B cell (primary cell): ENCODE results near the gene HESX1.

Experiments
- EZH2 ChIP-seq: IDR thresholded peaks from 2 replicates; pipeline ENCODE4 v1.6.1; 2012; ENCODE audit warnings: borderline replicate concordance, low read depth, mild to moderate bottlenecking, moderate library complexity, low read length; ENCODE audit not compliant: insufficient read depth, poor library complexity, severe bottlenecking
- TF ChIP-seq, protein P1 (sequence below): fragments of 200-600 bp; IDR thresholded peaks from one replicate; pipeline ENCODE4 v1.8.0; 2022; ENCODE audit warnings: antibody characterized with exemption, mild to moderate bottlenecking

DNA sequence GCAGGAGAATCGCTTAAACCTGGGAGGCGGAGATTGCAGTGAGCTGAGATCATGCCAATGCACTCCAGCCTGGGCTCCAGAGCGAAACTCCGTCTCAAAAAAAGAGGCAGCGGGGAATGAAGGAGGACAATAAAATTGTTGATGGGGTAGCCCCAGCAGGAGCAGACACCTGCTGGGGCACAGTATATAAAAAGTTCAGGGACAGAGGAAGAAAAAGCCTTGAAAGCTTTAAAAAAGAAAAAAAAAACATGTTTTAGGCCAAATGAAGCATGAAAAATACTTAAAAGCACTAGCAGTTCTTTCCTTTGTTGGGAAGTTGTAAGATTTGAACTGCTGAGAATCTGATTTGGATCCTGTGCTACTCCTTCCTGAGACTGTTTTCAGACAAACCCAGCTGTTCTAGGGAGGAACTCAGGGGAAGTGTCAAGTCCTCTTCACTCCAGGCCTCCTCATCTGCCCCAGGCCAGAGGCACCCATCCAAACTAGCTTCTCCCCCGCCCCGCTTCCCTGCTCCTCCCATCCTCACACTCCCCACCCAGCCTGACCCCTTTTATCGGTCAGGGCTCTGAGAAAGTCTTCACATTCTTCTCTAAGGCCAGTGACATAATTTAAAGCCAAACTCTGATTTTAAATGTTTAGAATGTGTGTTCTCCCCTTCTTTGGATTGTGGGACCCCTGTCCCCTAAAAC is 39.6 kb downstream of the HESX1 start:
- no peak for TF ChIP-seq EZH2
- TF ChIP-seq, protein P1, sequence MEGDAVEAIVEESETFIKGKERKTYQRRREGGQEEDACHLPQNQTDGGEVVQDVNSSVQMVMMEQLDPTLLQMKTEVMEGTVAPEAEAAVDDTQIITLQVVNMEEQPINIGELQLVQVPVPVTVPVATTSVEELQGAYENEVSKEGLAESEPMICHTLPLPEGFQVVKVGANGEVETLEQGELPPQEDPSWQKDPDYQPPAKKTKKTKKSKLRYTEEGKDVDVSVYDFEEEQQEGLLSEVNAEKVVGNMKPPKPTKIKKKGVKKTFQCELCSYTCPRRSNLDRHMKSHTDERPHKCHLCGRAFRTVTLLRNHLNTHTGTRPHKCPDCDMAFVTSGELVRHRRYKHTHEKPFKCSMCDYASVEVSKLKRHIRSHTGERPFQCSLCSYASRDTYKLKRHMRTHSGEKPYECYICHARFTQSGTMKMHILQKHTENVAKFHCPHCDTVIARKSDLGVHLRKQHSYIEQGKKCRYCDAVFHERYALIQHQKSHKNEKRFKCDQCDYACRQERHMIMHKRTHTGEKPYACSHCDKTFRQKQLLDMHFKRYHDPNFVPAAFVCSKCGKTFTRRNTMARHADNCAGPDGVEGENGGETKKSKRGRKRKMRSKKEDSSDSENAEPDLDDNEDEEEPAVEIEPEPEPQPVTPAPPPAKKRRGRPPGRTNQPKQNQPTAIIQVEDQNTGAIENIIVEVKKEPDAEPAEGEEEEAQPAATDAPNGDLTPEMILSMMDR: no peak
